NCI-H1417 treated with DMSO at 0.1 percent for 48 hours (cell line): ENCODE data around the gene SLC35B4.
"Not testable (repeated sequence)": the region's sequence is repeated elsewhere in the genome, so short reads cannot be mapped to it uniquely, and the experiment has no call there.

Source experiments
- DNase-seq: peaks from one replicate; lab custom pipeline; 2025; lab: John Stamatoyannopoulos, UW

SLC35B4 gene

DNA sequence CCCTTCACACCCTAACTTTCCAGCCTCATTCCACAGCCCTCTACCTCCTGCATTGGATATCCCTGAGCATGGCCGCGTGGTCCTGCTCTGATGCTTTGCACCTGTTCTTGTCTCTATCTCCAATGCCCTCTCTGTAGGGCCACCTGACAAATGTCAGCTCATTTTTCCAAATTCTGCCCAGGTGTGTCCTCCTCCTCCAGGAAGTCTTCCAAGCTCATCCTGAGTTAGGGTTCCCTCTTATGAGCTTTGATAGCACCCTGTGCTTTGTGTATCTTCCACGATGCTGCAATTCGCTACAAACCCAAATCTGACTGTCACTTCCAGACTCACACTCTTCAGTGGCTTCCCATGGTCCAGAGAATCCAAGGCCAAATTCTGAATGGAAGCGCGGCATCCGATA lies 14.7 kb upstream of the SLC35B4 start:
- DNase-seq, result no peak

DNA sequence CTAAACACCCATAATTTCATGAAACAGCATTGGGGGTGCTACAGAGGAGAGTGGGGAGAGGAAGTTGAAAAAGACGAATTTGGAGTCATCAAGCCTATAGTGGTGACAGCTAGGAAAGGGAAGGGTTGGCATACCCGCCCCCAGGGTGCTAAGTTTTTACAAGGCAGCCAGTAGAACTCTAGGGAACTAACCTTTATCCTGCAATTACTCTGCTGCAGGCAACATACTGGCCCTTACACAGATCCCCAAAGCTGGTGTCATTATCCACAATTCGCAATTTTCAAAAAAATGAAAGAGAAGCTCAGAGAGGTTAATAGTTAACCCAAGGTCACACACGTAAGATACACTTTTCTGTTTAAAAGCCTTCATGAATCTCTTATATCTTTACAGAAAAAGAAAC lies 14.2 kb upstream of the SLC35B4 start:
- no peak for DNase-seq

DNA sequence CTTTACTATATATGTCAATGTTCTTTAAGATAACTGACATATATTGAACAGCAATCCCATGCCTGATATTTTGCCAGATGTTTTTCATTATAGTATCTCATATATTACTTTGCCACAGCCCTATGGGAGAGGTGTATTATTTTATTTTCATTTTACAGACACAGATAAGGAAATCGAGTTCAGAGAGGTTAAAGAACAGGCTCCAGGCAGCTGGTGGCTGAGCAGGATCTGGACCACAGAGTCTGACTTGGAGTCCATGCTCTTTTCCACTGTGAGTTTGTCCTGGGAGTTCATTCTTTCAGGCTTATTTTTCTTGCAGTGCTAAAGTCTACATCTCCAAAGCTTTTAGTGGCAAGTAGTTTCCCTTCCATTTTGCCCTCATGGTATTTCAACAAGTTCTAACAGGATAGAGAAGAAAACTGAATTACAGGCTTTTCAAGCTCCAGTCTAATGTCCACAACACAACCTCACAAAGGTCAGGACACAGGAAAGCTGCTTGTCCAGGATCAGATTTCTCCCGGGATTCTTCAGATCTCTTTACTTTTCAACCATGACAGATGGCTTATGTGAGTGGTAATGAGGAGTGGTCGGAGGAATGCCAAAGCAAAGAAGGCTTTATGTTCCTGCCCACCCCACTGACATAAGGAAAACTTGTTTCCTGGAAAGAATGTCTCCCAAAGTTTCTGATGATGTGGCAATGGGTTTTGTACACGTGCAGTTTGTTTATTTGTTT lies 13.1 kb upstream of the SLC35B4 start:
- no peak for DNase-seq

DNA sequence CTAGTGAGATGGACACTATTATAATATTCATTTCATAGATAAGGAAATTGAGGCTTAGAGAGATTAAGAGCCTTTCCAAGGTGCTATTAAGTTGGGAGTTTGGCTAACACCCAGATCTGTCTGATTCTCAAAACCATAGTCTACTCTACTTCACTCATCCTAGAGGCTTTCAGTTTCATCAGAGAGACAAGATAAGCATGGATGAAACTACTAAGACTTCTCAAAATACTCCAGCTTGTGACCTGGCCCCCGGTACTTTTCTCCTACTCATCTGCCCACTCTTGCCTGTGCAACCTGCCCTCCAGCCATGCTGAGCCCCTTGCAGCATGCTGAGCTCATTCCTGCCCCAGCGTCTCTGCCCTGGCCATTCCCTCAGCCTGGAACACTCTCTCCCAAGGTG lies 12.2 kb upstream of the SLC35B4 start:
- DNase-seq, result no peak

GRCh38 chr7:134327896-134328295 lies 11.2 kb upstream of the SLC35B4 start:
- DNase-seq, result no peak

GRCh38 chr7:134324107-134324506 lies 7.4 kb upstream of the SLC35B4 start:
- DNase-seq, result no peak

DNA sequence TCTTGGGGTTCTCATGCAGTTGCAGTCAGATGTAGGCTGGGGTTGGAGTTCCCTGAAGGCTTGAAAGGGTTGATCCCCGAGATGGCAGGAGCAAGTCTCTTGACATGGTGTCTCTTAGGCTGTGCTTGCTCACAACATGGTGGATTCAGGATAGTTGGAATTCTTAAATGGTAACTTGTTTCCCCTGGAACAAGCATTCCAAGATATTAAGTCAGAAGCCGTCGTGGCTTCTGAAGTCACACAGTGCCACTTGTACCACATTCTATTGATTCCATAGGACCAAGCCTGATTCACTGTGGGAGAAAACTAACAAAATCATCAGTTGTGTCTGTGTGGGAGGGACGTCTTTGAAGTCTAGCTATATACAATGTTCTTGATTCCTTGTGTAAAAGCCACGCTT lies 3.5 kb upstream of the SLC35B4 start:
- DNase-seq, result no peak

GRCh38 chr7:134318443-134318842 lies 1.7 kb upstream of the SLC35B4 start:
- DNase-seq, result no peak

- no peak for DNase-seq
Observed at GRCh38 chr7:134317434-134317833, 704 bp upstream of the SLC35B4 start.

DNA sequence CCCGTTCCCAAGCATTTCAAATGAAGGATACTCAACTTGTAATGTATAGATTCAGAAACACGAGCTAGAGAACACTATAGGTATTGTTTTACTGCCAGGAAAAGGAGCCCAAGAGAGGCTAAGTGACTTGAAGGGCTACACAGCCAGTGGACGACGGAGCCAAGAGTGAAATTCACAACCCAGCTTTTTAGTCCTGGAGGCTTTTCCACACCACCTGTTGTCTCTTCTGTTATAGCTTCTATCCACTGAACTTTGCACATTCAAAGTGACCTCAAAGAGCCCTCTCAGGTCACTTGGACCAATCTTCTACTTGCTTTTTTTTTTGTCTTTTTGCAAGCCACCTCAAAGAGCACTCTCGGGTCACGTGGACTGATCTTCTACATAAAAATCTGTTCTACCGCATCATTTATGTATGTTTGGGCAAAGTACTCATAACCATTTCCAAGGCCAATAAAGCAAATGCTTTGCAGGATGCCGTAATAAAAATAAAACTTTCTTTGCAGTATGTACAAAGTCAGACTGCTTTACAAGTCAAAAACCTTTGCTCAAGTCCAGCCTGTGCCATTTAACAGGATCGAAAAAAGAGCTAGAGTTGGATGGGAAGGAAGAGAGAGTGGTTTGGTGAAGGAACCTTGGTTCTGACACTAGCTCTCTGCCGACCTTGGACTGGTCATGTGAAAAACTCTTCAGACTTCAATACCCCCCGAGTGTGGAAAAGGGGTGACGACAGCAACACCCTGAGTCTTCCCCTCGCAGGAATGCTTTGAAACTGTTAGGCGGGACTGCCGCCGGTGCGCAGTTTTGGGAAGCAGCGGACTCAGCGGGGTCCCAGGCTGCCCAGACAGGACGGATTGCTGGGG lies 821 bp downstream of the SLC35B4 start:
- no peak for DNase-seq

DNA sequence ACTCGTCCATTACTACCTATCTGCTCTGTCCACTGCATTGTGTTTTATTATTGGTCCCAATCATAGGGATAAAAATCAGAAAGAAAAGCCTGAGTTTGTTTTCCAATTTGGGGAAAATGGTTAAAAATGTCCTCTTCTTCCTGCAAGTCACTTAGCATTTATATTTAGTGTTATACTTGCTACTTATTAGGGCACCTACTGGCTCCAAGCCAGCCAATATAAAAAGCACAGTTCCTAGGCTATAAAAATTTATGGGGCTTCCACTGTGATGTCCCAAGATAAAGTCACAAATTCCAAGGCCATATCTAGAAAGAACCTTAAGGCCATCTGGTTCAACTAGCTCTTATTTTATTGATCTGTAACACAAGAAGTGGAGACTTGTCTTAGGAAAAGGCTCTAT lies 3.2 kb downstream of the SLC35B4 start:
- no peak for DNase-seq

DNA sequence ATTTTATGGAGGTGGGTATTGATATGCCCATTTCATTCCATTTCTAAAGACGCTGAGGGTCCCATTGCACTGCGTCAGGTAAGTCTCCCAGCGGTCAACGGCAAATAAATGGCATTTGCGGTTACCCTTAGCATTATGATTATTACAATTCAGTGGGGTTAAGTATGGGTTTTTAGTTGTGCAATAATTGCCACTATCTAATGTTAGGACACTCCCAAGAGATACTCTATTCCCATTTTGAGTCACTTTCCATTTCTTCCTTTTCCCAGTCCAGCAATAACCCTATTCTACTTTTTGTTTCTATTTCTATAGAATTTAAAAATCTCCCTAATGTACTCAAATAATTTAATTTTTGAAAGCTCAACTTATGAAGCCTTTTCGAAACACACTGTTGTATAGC lies 4.0 kb downstream of the SLC35B4 start:
- DNase-seq, result no peak

- DNase-seq, result no peak
Observed at GRCh38 chr7:134311807-134312206, 4.9 kb downstream of the SLC35B4 start.

- no peak for DNase-seq
Observed at GRCh38 chr7:134308548-134308947, 8.2 kb downstream of the SLC35B4 start.

- no peak for DNase-seq
Observed at GRCh38 chr7:134307320-134307719, 9.4 kb downstream of the SLC35B4 start.

DNA sequence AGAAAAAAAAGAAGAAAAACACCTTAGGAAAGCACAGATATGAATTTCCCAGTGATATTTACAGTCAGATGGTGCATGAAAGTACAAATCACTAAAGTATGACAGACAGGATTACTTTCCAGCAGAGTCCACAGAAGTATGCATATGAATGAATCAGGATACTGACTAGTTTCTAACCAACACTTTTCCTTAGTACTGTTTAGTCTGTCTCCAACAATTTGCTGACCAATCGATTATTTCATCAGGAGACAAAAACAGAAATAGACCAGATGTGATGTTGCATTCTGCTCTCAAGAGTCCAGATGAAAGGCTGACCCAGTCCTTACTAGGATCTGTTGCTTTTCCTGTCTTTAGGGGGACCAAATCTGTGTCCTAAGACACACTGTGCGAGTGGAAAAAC lies 14.6 kb downstream of the SLC35B4 start:
- DNase-seq, result no peak

DNA sequence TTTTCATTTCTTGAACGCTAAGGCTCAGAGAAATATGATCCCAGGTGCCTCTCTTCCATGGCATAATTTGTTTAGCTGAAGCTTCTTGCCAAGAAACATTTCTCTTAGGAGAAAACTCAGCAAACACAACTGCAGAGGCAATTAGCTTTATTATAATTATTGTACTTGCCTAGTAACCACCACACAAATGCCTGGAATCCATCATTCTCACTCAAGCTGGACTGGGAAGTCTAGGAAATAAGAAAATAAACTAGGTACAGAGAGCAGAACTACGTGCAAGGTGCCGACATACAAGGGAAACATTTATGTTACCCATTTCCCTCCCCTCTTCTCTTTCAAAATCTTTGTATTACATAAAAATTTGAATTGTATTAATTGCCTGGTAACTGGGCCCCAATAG lies 15.1 kb downstream of the SLC35B4 start:
- DNase-seq, result no peak

DNA sequence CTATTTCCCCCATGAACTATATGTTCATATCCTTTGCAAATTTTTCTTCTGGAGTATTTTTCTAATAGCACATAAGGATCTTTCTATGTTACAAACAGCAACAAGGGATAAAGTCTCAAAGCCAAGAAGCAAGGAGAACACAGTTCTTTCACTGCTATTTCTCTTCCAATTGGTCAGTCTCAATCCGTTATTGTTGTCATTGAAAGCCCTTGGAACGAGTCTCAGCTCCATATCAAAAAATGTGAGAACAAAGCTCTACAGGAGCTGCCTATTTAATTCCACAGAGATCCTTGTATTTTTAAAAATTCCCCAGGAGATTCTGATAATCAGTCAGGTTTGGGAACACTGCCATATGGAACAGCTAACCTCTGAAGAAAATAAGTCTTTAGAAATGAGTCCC lies 15.7 kb downstream of the SLC35B4 start:
- no peak for DNase-seq

GRCh38 chr7:134298902-134299683 lies 17.6 kb downstream of the SLC35B4 start:
- no peak for DNase-seq

- DNase-seq, result no peak
Observed at GRCh38 chr7:134297489-134297888, 19.2 kb downstream of the SLC35B4 start.

GRCh38 chr7:134295982-134296381 lies 20.7 kb downstream of the SLC35B4 start:
- not testable (repeated sequence) for DNase-seq

DNA sequence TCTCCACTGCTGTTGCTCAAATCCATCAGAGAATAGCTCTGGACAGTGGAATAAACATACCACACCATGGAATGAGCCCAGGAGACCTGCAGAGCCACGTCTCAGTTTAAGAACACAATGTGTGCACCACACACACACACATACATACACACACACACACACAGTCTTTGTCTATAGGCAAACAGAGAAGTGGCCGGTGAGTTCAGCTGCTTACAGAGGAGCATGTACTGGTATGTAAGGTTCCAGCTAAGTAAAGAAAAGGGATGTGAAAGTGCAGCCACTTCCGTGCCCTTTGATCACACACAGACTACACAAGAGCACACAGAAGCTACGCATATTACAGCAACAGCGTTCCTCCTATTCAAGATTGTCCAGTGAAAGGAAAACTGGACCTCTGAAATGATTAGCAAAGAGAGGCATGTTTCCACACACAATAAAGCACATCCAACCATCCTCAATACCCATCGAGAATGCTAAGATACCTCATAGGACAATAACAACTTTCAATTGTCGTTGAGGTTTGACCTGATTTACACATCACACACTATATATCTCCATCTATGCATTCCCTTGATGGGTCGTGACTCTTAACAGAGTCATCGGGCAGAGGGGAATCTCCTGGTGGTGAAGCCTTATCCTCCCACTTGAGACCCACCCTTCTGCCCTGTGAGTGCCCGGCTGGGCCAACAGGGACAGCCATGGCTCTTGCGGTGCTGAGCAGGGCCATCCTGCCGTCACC lies 23.6 kb downstream of the SLC35B4 start:
- no peak for DNase-seq
